Neural progenitor cell (in vitro differentiated cells): Measurements from ENCODE around the gene PER2. TPM values are rescaled to one million over a fixed set of nuclear protein-coding genes. Genes with fewer than 3 reads are reported as not detected.

Experiments used
- DNase-seq: peaks from one replicate; pipeline ENCODE4 v3.0.0-alpha.2; 2016; ENCODE audit warnings: low spot score
- H2AFZ ChIP-seq: fragments of 200-600 bp; sonication (generic); replicated peaks from 2 replicates; pipeline ENCODE4 v1.6.1; 2016; ENCODE audit warnings: antibody characterized with exemption
- H3F3A ChIP-seq: fragments of 200-600 bp; sonication (generic); 2 replicates; pipeline ENCODE4 v1.6.1; 2016; ENCODE audit warnings: antibody characterized with exemption, low read depth
- H3K27ac ChIP-seq: fragments of 200-600 bp; sonication (generic); 2 replicates; pipeline ENCODE4 v1.5.1; 2016; ENCODE audit warnings: mild to moderate bottlenecking
- H3K27me3 ChIP-seq: fragments of 200-600 bp; sonication (generic); 2 replicates; pipeline ENCODE4 v1.6.1; 2016; ENCODE audit warnings: mild to moderate bottlenecking, moderate library complexity
- H3K36me3 ChIP-seq: fragments of 200-600 bp; sonication (generic); 2 replicates; pipeline ENCODE4 v1.5.1; 2016
- H3K4me1 ChIP-seq: fragments of 200-600 bp; sonication (generic); 2 replicates; pipeline ENCODE4 v1.6.1; 2016; ENCODE audit warnings: mixed run types
- H3K4me2 ChIP-seq: fragments of 200-600 bp; sonication (generic); 2 replicates; pipeline ENCODE4 v1.6.1; 2016
- H3K4me3 ChIP-seq: fragments of 200-600 bp; sonication (generic); 2 replicates; pipeline ENCODE4 v1.5.1; 2016
- H3K79me2 ChIP-seq: fragments of 200-600 bp; sonication (generic); 2 replicates; pipeline ENCODE4 v1.6.1; 2016; ENCODE audit warnings: low read depth
- H3K9ac ChIP-seq: fragments of 200-600 bp; sonication (generic); 2 replicates; pipeline ENCODE4 v1.6.1; 2016
- H3K9me3 ChIP-seq: fragments of 200-600 bp; sonication (generic); 2 replicates; pipeline ENCODE4 v1.5.1; 2016; ENCODE audit warnings: low read depth
- H4K20me1 ChIP-seq: fragments of 200-600 bp; sonication (generic); 2 replicates; pipeline ENCODE4 v1.6.1; 2016; ENCODE audit warnings: low read depth
- H3K27ac Mint-ChIP-seq: 3 replicates; pipeline ENCODE4 v1.8.0; 2021; ENCODE audit warnings: mixed read lengths
- H3K27me3 Mint-ChIP-seq: 2 replicates; pipeline ENCODE4 v1.8.0; 2022; ENCODE audit warnings: low read depth, mild to moderate bottlenecking, inconsistent platforms, moderate library complexity, mixed read lengths; ENCODE audit not compliant: insufficient read depth
- H3K36me3 Mint-ChIP-seq: 3 replicates; pipeline ENCODE4 v1.8.0; 2021; ENCODE audit warnings: mixed read lengths
- H3K4me1 Mint-ChIP-seq: 3 replicates; pipeline ENCODE4 v1.8.0; 2021; ENCODE audit warnings: mixed read lengths
- H3K4me3 Mint-ChIP-seq: 3 replicates; pipeline ENCODE4 v1.8.0; 2021; ENCODE audit warnings: mild to moderate bottlenecking, moderate library complexity, mixed read lengths
- H3K9me3 Mint-ChIP-seq: 3 replicates; pipeline ENCODE4 v1.8.0; 2020; ENCODE audit warnings: mixed read lengths
- EZH2 ChIP-seq: fragments of 200-600 bp; sonication (generic); IDR thresholded peaks from 2 replicates; pipeline ENCODE4 v1.6.1; 2017; ENCODE audit warnings: antibody characterized with exemption, mild to moderate bottlenecking, moderate library complexity
- EZH2phosphoT487 ChIP-seq: fragments of 200-600 bp; sonication (generic); IDR thresholded peaks from 2 replicates; pipeline ENCODE4 v1.6.1; 2017; ENCODE audit warnings: antibody characterized with exemption
- total RNA-seq: library from RNA; depleted of rRNA; stranded (reverse); fragments of >200 nt; gene quantifications from 2 replicates; pipeline ENCODE4 v1.2.3, GENCODE V29; 2015; ENCODE audit warnings: low replicate concordance
- TF ChIP-seq, protein P1 (sequence below): fragments of 200-600 bp; sonication (generic); IDR thresholded peaks from 2 replicates; pipeline ENCODE4 v1.5.1; 2017; ENCODE audit warnings: antibody characterized with exemption, mild to moderate bottlenecking

PER2 gene
- total RNA-seq, 1 donor from 2014 or later, result 1.4 TPM

GRCh38 chr2:238286987-238287736 is 1.2 kb downstream of the PER2 start:
- Histone ChIP-seq H3K27ac (no peak overlapping the region), H3K4me2 (peak overlapping the region; percentile 73), H3K4me3 (peak overlapping the region; percentile 74), H3K4me1 (peaks cover 26% of the 10 kb centered on the region), H4K20me1 (peaks cover 3% of the 10 kb centered on the region), H3K36me3 (no peaks in the 10 kb centered on the region), H3K9me3 (no peaks in the 10 kb centered on the region), H2AFZ (no peak overlapping the region), H3F3A (peaks cover 32% of the 10 kb centered on the region), H3K79me2 (peaks cover 9% of the 10 kb centered on the region), H3K27me3 (peaks cover 23% of the 10 kb centered on the region), H3K9ac (no peak overlapping the region)
- Mint-ChIP-seq H3K4me3 (peak overlapping the region; percentile 86), H3K4me1 (peaks cover 63% of the 10 kb centered on the region), H3K27me3 (peaks cover 10% of the 10 kb centered on the region), H3K27ac (peak overlapping the region; percentile 99), H3K36me3 (peaks cover 4% of the 10 kb centered on the region), H3K9me3 (no peaks in the 10 kb centered on the region)
- no peak for DNase-seq
- TF ChIP-seq, protein P1, sequence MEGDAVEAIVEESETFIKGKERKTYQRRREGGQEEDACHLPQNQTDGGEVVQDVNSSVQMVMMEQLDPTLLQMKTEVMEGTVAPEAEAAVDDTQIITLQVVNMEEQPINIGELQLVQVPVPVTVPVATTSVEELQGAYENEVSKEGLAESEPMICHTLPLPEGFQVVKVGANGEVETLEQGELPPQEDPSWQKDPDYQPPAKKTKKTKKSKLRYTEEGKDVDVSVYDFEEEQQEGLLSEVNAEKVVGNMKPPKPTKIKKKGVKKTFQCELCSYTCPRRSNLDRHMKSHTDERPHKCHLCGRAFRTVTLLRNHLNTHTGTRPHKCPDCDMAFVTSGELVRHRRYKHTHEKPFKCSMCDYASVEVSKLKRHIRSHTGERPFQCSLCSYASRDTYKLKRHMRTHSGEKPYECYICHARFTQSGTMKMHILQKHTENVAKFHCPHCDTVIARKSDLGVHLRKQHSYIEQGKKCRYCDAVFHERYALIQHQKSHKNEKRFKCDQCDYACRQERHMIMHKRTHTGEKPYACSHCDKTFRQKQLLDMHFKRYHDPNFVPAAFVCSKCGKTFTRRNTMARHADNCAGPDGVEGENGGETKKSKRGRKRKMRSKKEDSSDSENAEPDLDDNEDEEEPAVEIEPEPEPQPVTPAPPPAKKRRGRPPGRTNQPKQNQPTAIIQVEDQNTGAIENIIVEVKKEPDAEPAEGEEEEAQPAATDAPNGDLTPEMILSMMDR, result no peak
- TF ChIP-seq EZH2 (no peak), EZH2phosphoT487 (no peak)

DNA sequence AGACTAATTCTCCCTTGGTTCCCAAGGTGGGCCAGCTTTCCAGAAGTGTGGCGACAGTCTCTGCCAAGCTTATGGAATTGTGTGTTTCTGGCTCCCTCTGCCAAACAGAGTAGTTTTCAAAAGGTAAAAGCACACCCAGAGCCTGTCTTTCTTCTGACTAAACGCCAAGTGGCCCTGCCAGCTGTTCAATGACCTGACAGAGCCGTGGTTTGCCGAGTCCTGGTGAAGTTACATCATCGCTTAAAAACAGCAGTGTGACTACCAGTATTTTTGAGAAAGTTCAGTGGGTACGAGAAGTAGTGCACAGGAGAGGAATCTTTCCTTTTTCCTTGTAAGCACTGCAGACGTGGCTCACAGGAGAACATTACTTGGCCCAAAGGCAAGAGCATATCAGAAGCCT is 1.9 kb downstream of the PER2 start:
- H3K27ac Mint-ChIP-seq, result peak overlapping the region; percentile 99
- Histone ChIP-seq H3F3A (peaks cover 32% of the 10 kb centered on the region), H3K36me3 (no peaks in the 10 kb centered on the region), H3K4me2 (peak overlapping the region; percentile 1), H3K4me1 (peaks cover 26% of the 10 kb centered on the region), H2AFZ (no peak overlapping the region), H3K9ac (no peak overlapping the region), H3K9me3 (no peaks in the 10 kb centered on the region), H3K27ac (no peak overlapping the region), H3K27me3 (peaks cover 23% of the 10 kb centered on the region), H3K79me2 (peaks cover 9% of the 10 kb centered on the region), H4K20me1 (peaks cover 3% of the 10 kb centered on the region), H3K4me3 (no peak overlapping the region)
- DNase-seq, result no peak
- no peaks in the 10 kb centered on the region for H3K9me3 Mint-ChIP-seq
- H3K27me3 Mint-ChIP-seq, result peaks cover 9% of the 10 kb centered on the region
- H3K4me1 Mint-ChIP-seq, result peaks cover 64% of the 10 kb centered on the region
- TF ChIP-seq EZH2 (no peak), EZH2phosphoT487 (no peak)
- TF ChIP-seq, protein P1, result no peak
- H3K36me3 Mint-ChIP-seq, result peaks cover 4% of the 10 kb centered on the region
- peak overlapping the region; percentile 86 for H3K4me3 Mint-ChIP-seq

DNA sequence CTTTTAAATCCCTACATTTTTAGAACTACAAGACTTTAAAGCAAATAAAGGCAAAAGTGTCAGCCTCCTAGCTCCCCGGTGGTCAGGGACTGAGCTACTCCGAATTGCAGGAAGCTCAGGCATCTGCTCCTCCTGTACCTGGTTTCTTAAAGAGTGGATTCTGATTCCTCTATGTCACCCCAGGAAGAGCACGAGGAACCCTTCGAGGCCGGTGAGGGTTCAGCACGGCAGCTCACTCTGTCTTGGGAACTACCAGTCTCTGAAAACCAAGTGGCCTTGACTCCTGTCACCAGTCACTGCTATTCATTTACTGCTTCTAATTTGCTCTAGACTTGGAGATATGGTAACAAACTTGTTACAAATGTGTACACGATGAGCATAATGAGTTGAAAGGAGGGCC is 2.3 kb downstream of the PER2 start:
- Histone ChIP-seq H3K79me2 (peaks cover 9% of the 10 kb centered on the region), H3K27me3 (peaks cover 23% of the 10 kb centered on the region), H4K20me1 (peaks cover 3% of the 10 kb centered on the region), H3K9me3 (no peaks in the 10 kb centered on the region), H3K9ac (no peak overlapping the region), H2AFZ (no peak overlapping the region), H3K4me3 (no peak overlapping the region), H3K4me2 (peak overlapping the region; percentile 1), H3K27ac (no peak overlapping the region), H3K36me3 (no peaks in the 10 kb centered on the region), H3K4me1 (peaks cover 26% of the 10 kb centered on the region), H3F3A (peaks cover 32% of the 10 kb centered on the region)
- Mint-ChIP-seq H3K4me1 (peaks cover 64% of the 10 kb centered on the region), H3K4me3 (peak overlapping the region; percentile 86), H3K9me3 (no peaks in the 10 kb centered on the region), H3K36me3 (peaks cover 4% of the 10 kb centered on the region), H3K27ac (peak overlapping the region; percentile 99), H3K27me3 (peaks cover 9% of the 10 kb centered on the region)
- DNase-seq, result no peak
- TF ChIP-seq, protein P1, result no peak
- TF ChIP-seq EZH2 (no peak), EZH2phosphoT487 (no peak)
